ENCODE measurements around the gene AFAP1L1.
"Not testable (repeated sequence)": the region's sequence is repeated elsewhere in the genome, so short reads cannot be mapped to it uniquely, and the experiment has no call there.

Gene AFAP1L1

GRCh38 chr5:149262315-149262714, 9.3 kb upstream of the AFAP1L1 start:
- no peak for DNase-seq

- DNase-seq: peak in 1 of 2 experiments; percentile 8
Observed at GRCh38 chr5:149264439-149265067, 7.1 kb upstream of the AFAP1L1 start.

- no peak for DNase-seq
Observed at GRCh38 chr5:149265068-149265465, 6.6 kb upstream of the AFAP1L1 start.

GRCh38 chr5:149265597-149265996, 6.1 kb upstream of the AFAP1L1 start:
- DNase-seq: peak in 1 of 2 experiments; percentile 35

GRCh38 chr5:149267241-149267973, 4.3 kb upstream of the AFAP1L1 start:
- no peak for DNase-seq

- peak; percentile 35 to 83 for DNase-seq
Observed at GRCh38 chr5:149268928-149269557, 2.6 kb upstream of the AFAP1L1 start.

- no peak for DNase-seq
Observed at GRCh38 chr5:149271195-149271715, 404 bp upstream of the AFAP1L1 start.

GRCh38 chr5:149272781-149273180, 1.1 kb downstream of the AFAP1L1 start:
- not testable (repeated sequence) for DNase-seq

GRCh38 chr5:149273237-149273636, 1.6 kb downstream of the AFAP1L1 start:
- no peak for DNase-seq

- no peak for DNase-seq
Observed at GRCh38 chr5:149273950-149274349, 2.3 kb downstream of the AFAP1L1 start.

GRCh38 chr5:149274939-149275338, 3.3 kb downstream of the AFAP1L1 start:
- no peak for DNase-seq

- no peak for DNase-seq
Observed at GRCh38 chr5:149277801-149278200, 6.1 kb downstream of the AFAP1L1 start.

GRCh38 chr5:149278451-149279210, 7.0 kb downstream of the AFAP1L1 start:
- DNase-seq: no peak

GRCh38 chr5:149279661-149280060, 8.0 kb downstream of the AFAP1L1 start:
- no peak for DNase-seq

GRCh38 chr5:149280124-149280523, 8.5 kb downstream of the AFAP1L1 start:
- DNase-seq: no peak

GRCh38 chr5:149280802-149281201, 9.1 kb downstream of the AFAP1L1 start:
- DNase-seq: no peak

- DNase-seq: no peak
Observed at GRCh38 chr5:149282027-149282965, 10.6 kb downstream of the AFAP1L1 start.

GRCh38 chr5:149282966-149283332, 11.3 kb downstream of the AFAP1L1 start:
- DNase-seq: no peak

- no peak for DNase-seq
Observed at GRCh38 chr5:149283626-149284480, 12.2 kb downstream of the AFAP1L1 start.

GRCh38 chr5:149284501-149284900, 12.8 kb downstream of the AFAP1L1 start:
- DNase-seq: no peak

GRCh38 chr5:149285153-149285552, 13.5 kb downstream of the AFAP1L1 start:
- no peak for DNase-seq
